CD4-positive, alpha-beta T cell treated with Interleukin-10 for 1 hour (primary cell): ENCODE results near the gene GRAMD2A.

Source experiments
- DNase-seq: peaks from one replicate; pipeline ENCODE4 v3.0.0-alpha.2; 2020

Gene GRAMD2A

GRCh38 chr15:72216079-72216478 is 18.5 kb upstream of the GRAMD2A start:
- DNase-seq = no peak

GRCh38 chr15:72207558-72208085 is 10.0 kb upstream of the GRAMD2A start:
- no peak for DNase-seq

GRCh38 chr15:72206677-72207000 is 9.1 kb upstream of the GRAMD2A start:
- DNase-seq = no peak

GRCh38 chr15:72205896-72206676 is 8.5 kb upstream of the GRAMD2A start:
- DNase-seq = no peak

GRCh38 chr15:72205273-72205672 is 7.7 kb upstream of the GRAMD2A start:
- no peak for DNase-seq

GRCh38 chr15:72203507-72203837 is 5.9 kb upstream of the GRAMD2A start:
- no peak for DNase-seq

- DNase-seq = no peak
Observed at GRCh38 chr15:72202801-72203506, 5.4 kb upstream of the GRAMD2A start.

- no peak for DNase-seq
Observed at GRCh38 chr15:72202302-72202701, 4.7 kb upstream of the GRAMD2A start.

- no peak for DNase-seq
Observed at GRCh38 chr15:72201391-72201921, 3.9 kb upstream of the GRAMD2A start.

- DNase-seq = no peak
Observed at GRCh38 chr15:72200395-72201237, 3.0 kb upstream of the GRAMD2A start.

GRCh38 chr15:72199721-72200212 is 2.2 kb upstream of the GRAMD2A start:
- DNase-seq = peak; percentile 82

- DNase-seq = no peak
Observed at GRCh38 chr15:72199205-72199515, 1.6 kb upstream of the GRAMD2A start.

GRCh38 chr15:72198356-72199204 is 993 bp upstream of the GRAMD2A start:
- no peak for DNase-seq

- DNase-seq = no peak
Observed at GRCh38 chr15:72197041-72197459, 537 bp downstream of the GRAMD2A start.

GRCh38 chr15:72196409-72197040 is 1.1 kb downstream of the GRAMD2A start:
- DNase-seq = no peak

- DNase-seq = peak; percentile 17
Observed at GRCh38 chr15:72195101-72195511, 2.5 kb downstream of the GRAMD2A start.

- no peak for DNase-seq
Observed at GRCh38 chr15:72193836-72194396, 3.7 kb downstream of the GRAMD2A start.

GRCh38 chr15:72192416-72192815 is 5.2 kb downstream of the GRAMD2A start:
- no peak for DNase-seq

- DNase-seq = no peak
Observed at GRCh38 chr15:72189250-72189902, 8.2 kb downstream of the GRAMD2A start.

- DNase-seq = no peak
Observed at GRCh38 chr15:72184165-72184811, 13.3 kb downstream of the GRAMD2A start.
